Fibroblast of skin of right quadriceps (primary cell): ENCODE measurements around the gene RBMS3.
"Not testable (repeated sequence)": the region's sequence is repeated elsewhere in the genome, so short reads cannot be mapped to it uniquely, and the experiment has no call there.

Source experiments
- DNase-seq: peaks from one replicate; pipeline ENCODE4 v3.0.0-alpha.2; 2013

The RBMS3 gene

DNA sequence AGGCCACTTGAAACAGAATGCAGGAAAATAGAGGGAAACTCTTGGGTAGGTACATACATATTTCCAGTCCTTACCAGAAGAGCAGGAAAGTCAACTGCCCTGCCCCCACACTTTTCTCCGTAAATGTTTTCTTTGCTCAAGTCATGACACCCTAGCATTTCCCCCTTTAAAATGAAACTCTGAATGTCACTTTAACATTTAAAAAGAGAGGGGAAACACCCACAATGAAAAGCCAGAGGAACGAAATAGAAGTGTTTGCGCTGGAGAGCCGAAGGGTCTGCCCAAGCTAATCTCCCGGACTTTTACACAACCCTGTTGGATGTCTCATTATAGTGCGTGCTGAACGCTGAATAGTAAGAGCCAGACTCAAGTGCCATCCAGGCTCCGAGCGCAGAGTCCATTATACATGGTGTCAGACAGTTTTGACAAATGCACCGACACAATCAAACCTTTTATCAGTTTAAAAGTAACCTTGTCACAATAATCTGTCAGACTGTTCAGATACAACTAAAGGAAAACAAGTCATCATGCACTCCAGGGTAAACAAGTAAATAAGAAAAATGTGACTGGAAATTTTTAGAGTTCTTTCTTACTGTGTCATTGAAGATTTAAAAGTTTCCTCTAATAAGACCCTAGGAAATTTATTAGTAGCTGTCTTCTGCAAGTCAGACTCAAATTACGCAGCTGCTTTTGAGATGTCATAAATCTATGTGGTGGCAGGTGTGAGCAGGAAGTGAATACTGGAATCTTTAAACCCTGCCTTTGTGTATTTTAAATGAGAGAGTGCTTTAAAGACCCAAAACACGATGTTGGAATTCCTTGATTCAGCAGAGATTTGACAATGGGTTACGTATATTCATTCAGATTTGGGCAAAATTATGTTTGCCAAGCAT is 159.8 kb downstream of the RBMS3 start:
- no peak for DNase-seq

- no peak for DNase-seq
Measured at GRCh38 chr3:29441422-29441821, 160.6 kb downstream of the RBMS3 start.

GRCh38 chr3:29447946-29448627 is 167.2 kb downstream of the RBMS3 start:
- DNase-seq, result no peak

DNA sequence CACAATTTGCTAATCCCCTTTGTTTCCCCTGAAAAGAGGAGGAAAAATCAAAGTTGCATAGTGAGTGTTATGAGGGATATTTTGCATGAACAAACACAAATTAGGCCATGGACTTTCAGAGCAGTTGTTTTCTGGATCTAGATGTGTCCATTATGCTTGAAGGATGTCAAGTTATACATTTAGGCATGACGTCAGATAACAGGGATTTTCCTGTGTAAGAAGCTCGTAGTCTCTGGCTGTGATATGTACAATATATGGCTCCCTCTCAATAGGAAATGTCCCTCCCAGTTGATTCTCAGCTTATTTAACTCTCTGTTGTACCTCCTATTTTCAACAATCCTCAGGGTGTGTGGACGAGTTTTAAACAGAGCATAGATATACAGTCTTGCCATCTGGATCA is 171.0 kb downstream of the RBMS3 start:
- no peak for DNase-seq

DNA sequence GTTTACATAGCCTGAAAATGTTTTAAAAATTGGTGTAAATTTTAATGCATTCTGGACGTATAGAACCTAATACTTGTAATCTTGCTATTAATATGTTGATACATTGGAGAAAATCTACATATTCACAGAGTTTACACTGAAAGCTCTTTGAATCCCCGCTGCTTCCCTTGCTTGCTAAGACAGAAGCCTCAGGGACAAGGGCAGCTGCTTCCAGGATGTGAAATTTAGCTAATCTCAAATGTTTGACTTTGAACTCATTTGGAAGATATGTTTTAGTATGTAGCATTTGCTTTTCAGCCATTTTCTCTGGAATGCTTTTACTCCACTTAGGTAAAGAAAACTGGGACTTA is 172.0 kb downstream of the RBMS3 start:
- DNase-seq, result no peak

- no peak for DNase-seq
Measured at GRCh38 chr3:29453284-29454001, 172.6 kb downstream of the RBMS3 start.

GRCh38 chr3:29454161-29454611 is 173.3 kb downstream of the RBMS3 start:
- no peak for DNase-seq

DNA sequence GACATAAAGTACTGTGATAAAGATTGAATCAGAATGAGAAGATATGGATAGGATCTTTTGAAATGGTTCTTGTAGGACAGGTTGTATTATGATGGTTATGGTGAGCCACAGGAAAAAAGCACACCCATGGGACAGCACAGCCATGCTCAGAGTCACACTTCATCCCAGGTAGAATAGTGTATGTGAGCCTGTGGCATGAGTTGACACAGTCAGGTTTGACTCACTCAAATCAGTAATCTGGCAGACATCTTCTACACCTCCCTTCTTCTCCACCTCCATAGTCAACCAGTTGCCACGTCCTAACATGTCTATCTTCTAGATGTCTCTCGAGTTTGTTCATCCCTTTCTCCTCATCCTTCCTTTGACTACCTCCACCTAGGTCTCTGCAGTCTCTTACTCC is 176.0 kb downstream of the RBMS3 start:
- DNase-seq, result no peak

DNA sequence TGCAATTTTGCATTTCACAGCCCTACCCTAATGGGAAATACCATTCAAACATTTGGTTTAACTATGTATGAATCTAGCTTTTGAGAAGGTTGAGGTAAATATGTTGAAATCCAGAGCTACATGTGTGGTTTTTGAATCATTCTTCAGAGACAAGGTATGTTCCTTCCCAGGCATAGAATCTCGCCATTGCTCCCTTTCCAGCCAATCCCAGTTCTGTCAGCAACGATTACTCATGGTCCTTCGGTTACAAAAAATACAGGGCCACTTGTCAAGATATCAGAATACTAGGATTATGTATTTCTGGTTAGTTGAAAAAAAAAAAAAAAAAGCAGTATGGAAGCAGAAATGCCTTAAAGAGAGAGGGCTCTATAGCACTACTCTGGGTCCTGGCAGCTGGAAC is 182.4 kb downstream of the RBMS3 start:
- no peak for DNase-seq

DNA sequence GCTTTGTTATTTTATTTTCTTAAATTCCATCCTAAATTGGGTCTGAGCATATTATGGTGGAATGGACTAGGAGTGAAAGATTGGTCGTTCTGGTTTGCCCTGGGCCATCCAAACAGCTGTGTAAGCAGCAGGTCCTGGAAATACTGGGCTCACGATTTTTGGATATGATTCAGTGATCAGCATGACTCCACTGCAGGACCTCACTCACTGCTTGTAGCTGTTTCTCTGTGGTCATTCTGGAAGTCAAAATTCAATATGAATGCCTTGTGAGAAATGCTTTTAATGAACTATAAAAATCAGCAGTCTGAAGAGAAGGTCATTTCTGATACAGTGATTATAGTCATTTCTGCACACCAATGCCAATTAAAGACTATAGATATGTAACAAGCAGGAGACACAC is 185.0 kb downstream of the RBMS3 start:
- DNase-seq, result peak; percentile 41

DNA sequence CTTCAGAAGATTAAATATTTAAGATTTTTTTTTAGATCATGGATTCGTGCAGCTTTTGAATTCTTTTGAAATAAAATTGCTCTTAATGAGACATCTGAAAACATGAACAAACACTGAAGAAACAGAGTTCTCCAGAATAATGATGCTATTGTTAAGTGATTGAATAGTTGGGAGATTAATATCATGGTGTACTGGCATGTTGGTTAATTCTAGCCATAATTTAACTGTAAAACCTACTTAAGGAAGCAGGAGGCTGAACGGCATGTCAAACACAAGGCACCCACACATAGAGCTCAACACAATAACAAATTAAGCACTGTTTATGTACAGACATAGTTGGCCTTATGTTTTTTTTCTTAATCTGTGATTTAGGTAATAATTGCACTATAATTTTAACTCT is 185.6 kb downstream of the RBMS3 start:
- no peak for DNase-seq

GRCh38 chr3:29468187-29468586 is 187.3 kb downstream of the RBMS3 start:
- DNase-seq, result no peak

DNA sequence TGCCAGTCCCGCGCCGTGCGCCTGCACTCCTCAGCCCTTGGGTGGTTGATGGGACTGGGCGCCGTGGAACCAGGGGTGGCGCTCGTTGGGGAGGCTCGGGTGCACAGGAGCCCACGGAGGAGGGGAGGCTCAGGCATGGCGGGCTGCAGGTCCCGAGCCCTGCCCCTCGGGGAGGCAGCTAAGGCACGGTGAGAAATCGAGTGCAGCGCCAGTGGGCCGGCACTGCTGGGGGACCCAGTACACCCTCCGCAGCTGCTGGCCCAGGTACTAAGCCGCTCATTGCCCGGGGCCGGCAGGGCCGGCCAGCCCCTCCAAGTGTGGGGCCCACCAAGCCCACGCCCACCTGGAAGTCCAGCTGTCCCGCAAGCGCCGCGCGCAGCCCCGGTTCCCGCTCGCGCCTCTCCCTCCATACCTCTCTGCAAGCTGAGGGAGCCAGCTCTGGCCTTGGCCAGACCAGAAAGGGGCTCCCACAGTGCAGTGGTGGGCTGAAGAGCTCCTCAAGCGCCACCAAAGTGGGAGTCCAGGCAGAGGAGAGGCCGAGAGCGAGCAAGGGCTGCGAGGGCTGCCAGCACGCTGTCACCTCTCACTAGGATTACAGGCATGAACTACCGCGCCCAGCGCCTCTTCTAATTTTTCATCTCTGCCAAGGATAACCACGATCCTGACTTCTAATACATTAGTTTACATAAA is 192.8 kb downstream of the RBMS3 start:
- DNase-seq, result not testable (repeated sequence)

- no peak for DNase-seq
Measured at GRCh38 chr3:29475305-29475840, 194.5 kb downstream of the RBMS3 start.

- no peak for DNase-seq
Measured at GRCh38 chr3:29475854-29476253, 195.0 kb downstream of the RBMS3 start.

DNA sequence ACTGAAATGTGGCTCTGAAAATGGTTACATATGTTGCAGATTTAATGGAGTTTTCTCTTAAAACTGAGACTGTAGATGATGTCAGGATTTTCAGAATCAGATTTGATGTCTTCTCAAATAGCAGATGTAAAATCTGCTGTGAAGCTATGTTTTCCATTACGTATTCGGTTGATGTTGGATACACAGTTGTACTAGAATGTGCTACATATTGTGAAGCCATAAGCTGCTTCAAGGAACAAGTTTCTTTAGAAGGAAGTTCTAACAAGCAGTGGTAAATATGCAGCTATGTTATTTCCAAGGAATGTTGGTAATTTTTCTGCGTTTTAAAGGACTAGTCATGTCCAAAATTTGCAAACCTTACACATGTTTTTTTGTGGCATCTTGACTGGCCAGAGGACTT is 197.7 kb downstream of the RBMS3 start:
- peak; percentile 61 for DNase-seq

- DNase-seq, result no peak
Measured at GRCh38 chr3:29481249-29481648, 200.4 kb downstream of the RBMS3 start.

GRCh38 chr3:29481969-29482767 is 201.3 kb downstream of the RBMS3 start:
- no peak for DNase-seq

DNA sequence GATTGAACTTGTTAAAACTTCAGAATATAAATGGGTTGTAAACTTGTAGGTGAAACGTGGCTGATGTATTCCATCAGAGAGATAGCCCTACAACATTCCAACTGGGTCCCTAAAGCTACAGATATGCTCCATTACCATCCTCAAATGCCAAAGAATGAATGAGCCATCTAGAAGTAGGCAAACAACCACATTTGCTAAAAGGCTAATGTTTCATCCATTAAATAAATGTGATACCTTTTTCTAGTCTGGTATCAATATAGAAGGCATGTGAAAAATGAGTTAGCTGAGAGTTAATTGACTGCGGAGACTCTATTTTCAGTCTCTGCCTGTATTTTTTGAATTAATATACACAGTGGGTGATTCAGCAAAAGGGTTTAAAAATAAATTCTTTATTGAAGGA is 203.8 kb downstream of the RBMS3 start:
- no peak for DNase-seq

GRCh38 chr3:29486096-29486495 is 205.2 kb downstream of the RBMS3 start:
- peak; percentile 53 for DNase-seq

DNA sequence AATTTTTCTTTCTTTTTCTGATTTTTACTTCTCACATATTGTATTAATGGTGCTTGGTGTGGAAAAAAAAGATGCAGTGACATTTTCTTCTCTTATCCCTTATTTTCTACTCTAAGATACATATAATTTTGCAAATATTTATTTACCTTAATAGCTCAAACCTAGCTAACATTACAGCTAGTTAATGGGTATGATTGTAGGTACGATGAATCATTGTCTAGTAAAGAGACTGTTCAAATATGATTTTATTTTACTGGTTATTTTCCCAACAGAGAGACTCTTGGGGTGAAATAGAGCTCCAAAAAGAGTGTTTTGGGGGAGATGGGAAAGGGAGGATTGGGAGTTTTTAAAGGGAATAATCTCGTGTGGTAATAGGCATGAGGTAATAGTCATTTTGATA is 206.0 kb downstream of the RBMS3 start:
- no peak for DNase-seq

- DNase-seq, result no peak
Measured at GRCh38 chr3:29488922-29489321, 208.1 kb downstream of the RBMS3 start.
